ENCODE data around the gene CCDC154.

CCDC154 gene

DNA sequence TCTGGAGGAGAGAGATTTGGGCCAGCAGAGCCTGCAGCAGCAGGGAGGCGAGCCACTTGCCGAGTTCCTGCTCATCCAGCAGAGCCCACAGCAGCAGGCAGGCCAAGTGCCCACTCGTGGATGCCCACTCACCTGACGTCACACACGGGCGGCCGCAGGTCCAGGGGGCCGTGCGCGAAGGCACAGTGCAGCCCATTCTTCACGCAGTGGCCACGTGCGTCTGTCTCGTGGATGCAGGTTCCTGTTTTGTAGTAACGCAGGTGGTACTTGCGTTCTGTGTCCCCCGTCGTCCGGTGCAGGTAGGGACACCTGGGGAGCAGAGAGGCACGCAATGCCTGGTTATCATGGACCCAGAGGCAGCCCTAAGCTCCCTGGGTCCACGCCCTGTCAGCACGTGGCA is 41.3 kb downstream of the CCDC154 start:
- DNase-seq (ENCODE audit: low read depth), result no peak
- H3K4me3 ChIP-seq (ENCODE audit: low read depth, low read length), result no peak overlapping the region
- TF ChIP-seq CTCF (IDR thresholded peaks at IDR 0.05; ENCODE audit: low read depth, low read length, missing control alignments), result no peak

DNA sequence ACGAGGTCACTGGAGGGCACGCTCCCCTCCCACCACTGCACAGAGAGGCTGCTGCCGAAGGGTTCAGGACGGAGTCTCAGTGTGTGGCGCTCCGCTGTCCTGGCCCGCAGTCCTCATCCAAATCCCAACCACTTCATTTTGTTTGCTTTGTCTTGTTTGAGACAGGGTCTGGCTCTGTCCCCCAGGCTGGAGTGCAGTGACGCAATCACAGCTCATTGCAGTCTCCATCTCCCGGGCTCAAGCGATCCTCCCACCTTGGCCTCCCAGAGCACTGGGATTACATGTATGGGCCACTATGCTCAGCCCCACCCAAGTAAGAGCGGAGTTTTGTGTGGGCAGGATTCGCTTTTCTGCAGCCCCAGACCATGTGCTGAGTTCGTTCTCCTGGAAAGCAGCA is 42.6 kb downstream of the CCDC154 start:
- H3K4me3 ChIP-seq (ENCODE audit: low read depth, low read length), result no peak overlapping the region
- no peak for TF ChIP-seq CTCF (IDR thresholded peaks at IDR 0.05; ENCODE audit: low read depth, low read length, missing control alignments)
- DNase-seq (ENCODE audit: low read depth), result no peak

DNA sequence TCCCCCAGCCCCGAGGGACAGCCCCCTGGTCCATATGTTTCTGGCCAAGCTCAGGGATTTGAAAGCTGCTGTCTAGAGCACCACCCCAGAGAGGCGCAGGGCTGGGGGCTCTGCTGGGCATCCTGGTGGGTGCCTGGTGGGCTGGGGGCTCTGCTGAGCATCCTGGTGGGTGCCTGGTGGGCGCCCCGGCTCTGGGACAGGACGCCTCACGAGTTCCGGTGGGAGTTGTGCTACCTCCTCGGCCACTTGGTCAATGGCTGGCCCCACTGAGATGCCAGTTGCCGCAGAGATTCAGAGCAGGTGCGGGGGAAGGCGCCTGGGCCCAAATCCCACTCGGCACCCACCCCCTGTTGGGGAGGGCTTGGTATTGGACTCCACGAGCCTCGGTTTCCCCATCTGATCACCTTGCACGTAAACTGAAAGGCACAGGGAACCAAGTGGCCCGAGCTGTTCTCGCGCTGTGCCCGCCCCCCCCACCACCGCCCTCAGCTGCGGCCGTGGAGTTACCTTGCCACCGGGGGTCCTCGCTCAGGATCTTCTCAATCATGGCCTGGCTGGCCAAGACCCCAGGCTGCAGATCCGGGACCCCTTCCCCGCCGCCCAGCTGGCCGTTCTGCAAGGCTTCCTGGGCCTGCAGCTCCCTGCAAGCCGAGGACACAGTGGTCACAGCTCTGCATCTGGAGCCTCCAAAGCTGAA is 43.1 kb downstream of the CCDC154 start:
- no peak overlapping the region for H3K4me3 ChIP-seq (ENCODE audit: low read depth, low read length)
- no peak for TF ChIP-seq CTCF (IDR thresholded peaks at IDR 0.05; ENCODE audit: low read depth, low read length, missing control alignments)
- no peak for DNase-seq (ENCODE audit: low read depth)

- no peak overlapping the region for H3K4me3 ChIP-seq (ENCODE audit: low read depth, low read length)
- DNase-seq (ENCODE audit: low read depth), result no peak
- TF ChIP-seq CTCF (IDR thresholded peaks at IDR 0.05; ENCODE audit: low read depth, low read length, missing control alignments), result no peak
Observed at GRCh38 chr16:1398826-1399581, 45.4 kb downstream of the CCDC154 start.

DNA sequence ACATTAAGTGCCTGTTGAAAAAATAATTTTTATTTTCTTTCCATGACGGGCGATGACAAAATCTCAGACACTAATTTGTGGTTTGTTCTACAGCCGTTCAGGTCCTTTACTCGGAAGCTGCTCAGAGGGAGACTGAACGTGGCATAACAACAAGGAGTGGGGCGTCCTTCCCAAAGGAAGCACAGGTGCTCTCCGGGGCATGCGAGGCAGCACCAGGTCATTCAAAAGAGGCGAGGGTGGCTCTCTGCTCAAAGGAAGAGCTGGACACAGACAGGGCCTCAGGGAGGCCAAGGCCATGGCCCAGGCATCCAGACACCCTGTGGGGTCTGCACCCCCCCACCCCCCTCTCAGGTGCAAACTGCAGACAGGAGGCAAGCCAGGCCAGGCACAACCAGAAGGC is 46.0 kb downstream of the CCDC154 start:
- no peak overlapping the region for H3K4me3 ChIP-seq (ENCODE audit: low read depth, low read length)
- TF ChIP-seq CTCF (IDR thresholded peaks at IDR 0.05; ENCODE audit: low read depth, low read length, missing control alignments), result no peak
- no peak for DNase-seq (ENCODE audit: low read depth)

DNA sequence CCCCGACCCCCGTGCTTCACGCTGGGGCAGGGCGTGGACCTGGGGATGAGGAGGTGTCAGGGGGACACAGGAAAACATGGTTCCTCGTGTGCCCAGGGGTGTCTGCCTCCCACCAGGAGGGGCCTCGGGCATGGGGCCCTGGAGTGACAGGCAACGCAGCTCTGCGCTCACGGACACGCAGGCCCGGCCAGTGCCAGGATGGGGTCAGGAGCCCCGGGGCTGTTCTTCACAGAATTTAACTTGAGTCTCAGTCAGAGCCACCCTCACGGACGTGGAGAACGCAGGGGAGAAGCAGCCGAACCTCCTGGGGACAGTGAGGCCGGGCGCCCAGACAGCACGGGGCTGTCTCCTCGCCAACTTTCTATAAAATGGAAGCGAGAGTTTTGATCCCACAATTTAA is 46.6 kb downstream of the CCDC154 start:
- no peak for DNase-seq (ENCODE audit: low read depth)
- TF ChIP-seq CTCF (IDR thresholded peaks at IDR 0.05; ENCODE audit: low read depth, low read length, missing control alignments), result no peak
- H3K4me3 ChIP-seq (ENCODE audit: low read depth, low read length), result no peak overlapping the region
